HL-60 (cell line): ENCODE results near the gene LMOD2.

ENCODE experiments used
- CTCF ChIP-seq: IDR thresholded peaks from one replicate; pipeline ENCODE4 v1.5.1; 2011; ENCODE audit warnings: low read length, control low read depth, inconsistent platforms; ENCODE audit not compliant: insufficient read depth
- POLR2AphosphoS5 ChIP-seq: IDR thresholded peaks from 2 replicates; pipeline ENCODE4 v1.6.1; 2012; ENCODE audit warnings: low read depth

- TF ChIP-seq CTCF: no peak
- no peak for TF ChIP-seq POLR2AphosphoS5
Measured at GRCh38 chr7:123658023-123658422, 2.4 kb downstream of the LMOD2 start.
